K562 (cell line): Measurements from ENCODE around the gene CFAP92. TPM values are rescaled to one million over a fixed set of nuclear protein-coding genes. Genes with fewer than 3 reads are reported as not detected.

Experiments used
- ARHGAP35 ChIP-seq: fragments of 450-650 bp; IDR thresholded peaks from 2 replicates; pipeline ENCODE4 v1.6.1; 2018; ENCODE audit not compliant: partially characterized antibody
- CHD4 ChIP-seq: fragments of 200-600 bp; sonication (generic); IDR thresholded peaks from 3 replicates; pipeline ENCODE4 v1.6.1; 2012; ENCODE audit warnings: low read depth, mild to moderate bottlenecking, mixed read lengths, low read length, inconsistent platforms; ENCODE audit not compliant: insufficient read depth, insufficient replicate concordance, poor library complexity, severe bottlenecking
- FOXJ3 ChIP-seq: sonication (generic); formaldehyde crosslinking; IDR thresholded peaks from 2 replicates; pipeline ENCODE4 v1.4.0; 2020; ENCODE audit warnings: mild to moderate bottlenecking, missing genetic modification reagents
- MAFK ChIP-seq: IDR thresholded peaks from 2 replicates; pipeline ENCODE4 v1.6.1; 2011; ENCODE audit warnings: low read length, improper control_type of control experiment
- MEIS2 ChIP-seq: fragments of 450-650 bp; IDR thresholded peaks from 2 replicates; pipeline ENCODE4 v1.6.1; 2014; ENCODE audit warnings: mild to moderate bottlenecking; ENCODE audit not compliant: partially characterized antibody
- RBM25 ChIP-seq: fragments of 200-400 bp; formaldehyde crosslinking; IDR thresholded peaks from 2 replicates; pipeline ENCODE4 v1.6.1; 2018; ENCODE audit warnings: low read length, low read depth, moderate library complexity; ENCODE audit not compliant: severe bottlenecking
- RHOXF2B ChIP-seq: fragments of 250-450 bp; sonication (Bioruptor Pico); conservative IDR thresholded peaks from 2 replicates; pipeline ENCODE4 v1.5.1; 2021
- SMAD4 ChIP-seq: fragments of 250-450 bp; sonication (Bioruptor Pico); conservative IDR thresholded peaks from 2 replicates; pipeline ENCODE4 v1.8.0; 2021; ENCODE audit warnings: inconsistent platforms, mild to moderate bottlenecking, moderate library complexity
- SRSF1 ChIP-seq: fragments of 200-400 bp; formaldehyde crosslinking; IDR thresholded peaks from 2 replicates; pipeline ENCODE4 v1.6.1; 2017; ENCODE audit warnings: mild to moderate bottlenecking, low read depth, low read length, moderate library complexity
- TFE3 ChIP-seq: fragments of 450-650 bp; formaldehyde crosslinking; IDR thresholded peaks from 2 replicates; pipeline ENCODE4 v1.4.0; 2020; ENCODE audit warnings: mild to moderate bottlenecking, mixed read lengths
- ZBTB40 ChIP-seq, 2 experiments: fragments of 450-650 bp in 1 of 2; sonication (generic) in 1 of 2; formaldehyde crosslinking in 1 of 2; IDR thresholded peaks; 2 replicates each; pipeline versions ENCODE4 v1.7.1 to v1.9.0; 2016 to 2022; ENCODE audit warnings: inconsistent platforms in 1 of 2, mild to moderate bottlenecking in 1 of 2, missing genetic modification reagents in 1 of 2
- ZNF395 ChIP-seq: fragments of 200-800 bp; sonication (Bioruptor generic); IDR thresholded peaks from 2 replicates; pipeline ENCODE4 v1.6.1; 2017; ENCODE audit warnings: missing genetic modification characterization, missing compliant biosample characterization
- ZNF445 ChIP-seq: fragments of 250-450 bp; sonication (Bioruptor Pico); IDR thresholded peaks from 2 replicates; pipeline ENCODE4 v1.4.0; 2020; ENCODE audit warnings: low read depth, mild to moderate bottlenecking, moderate library complexity
- ZNF561 ChIP-seq: fragments of 450-650 bp; formaldehyde crosslinking; conservative IDR thresholded peaks from 2 replicates; pipeline ENCODE4 v1.4.0; 2020; ENCODE audit warnings: mild to moderate bottlenecking, moderate library complexity
- polyA plus RNA-seq, 8 experiments: library from polyadenylated mRNA; depleted of rRNA in 4 of 8; stranded (reverse) in 5 of 8; unstranded in 3 of 8; fragments of >200 nt; fragmentation: Nextera tagmentation in 2 of 8; fragmentation: Illumina TruSeq in 1 of 8; extraction: Ambion mirVana in 2 of 8; extraction: Trizol in 1 of 8; gene quantifications; 2 replicates each; pipeline versions ENCODE4 v1.2.1 to v1.2.3, GENCODE V29; 2011 to 2014; ENCODE audit warnings: inconsistent platforms in 1 of 8, missing spikeins in 1 of 8
- total RNA-seq, 7 experiments: library from RNA; depleted of rRNA in 6 of 7; stranded (reverse); fragments of >200 nt in 6 of 7; fragmentation: Illumina TruSeq in 2 of 7; extraction: Trizol in 2 of 7; gene quantifications; 2 replicates each; pipeline versions ENCODE4 v1.2.1 to v1.2.3, GENCODE V29; 2011 to 2021; ENCODE audit warnings: low replicate concordance in 1 of 7

The CFAP92 gene
- total and polyA plus RNA-seq, 9 of the 15 experiments (the other 6 are each of a cell fraction or from before 2014, with no cell fraction given), result 0.06 to 0.62 (median 0.36) TPM

- TF ChIP-seq ZBTB40 (IDR thresholded peaks at IDR 0.05) (no peak), ZBTB40 (CRISPR knock-in tag; IDR thresholded peaks at IDR 0.05) (no peak), MEIS2 (no peak), SMAD4 (CRISPR knock-in tag) (no peak), CHD4 (peak; percentile 66), ZNF561 (CRISPR knock-in tag) (no peak), MAFK (peak; percentile 88), TFE3 (CRISPR knock-in tag) (no peak), RHOXF2B (CRISPR knock-in tag) (no peak), ARHGAP35 (no peak), RBM25 (peak; percentile 99), ZNF445 (no peak), FOXJ3 (no peak), ZNF395 (CRISPR knock-in tag) (no peak), SRSF1 (no peak)
Observed at GRCh38 chr3:128867200-128868125, 126.4 kb downstream of the CFAP92 start (continued).
